HepG2 (cell line): ENCODE results near the gene PPP2R2D. TPM values are rescaled to one million over a fixed set of nuclear protein-coding genes. Genes with fewer than 3 reads are reported as not detected.

Experiments used
- AKAP8 ChIP-seq: sonication (generic); formaldehyde crosslinking; IDR thresholded peaks from 2 replicates; pipeline ENCODE4 v1.5.1; 2020; ENCODE audit warnings: mild to moderate bottlenecking, missing genetic modification reagents
- ATRX ChIP-seq: sonication (generic); formaldehyde crosslinking; IDR thresholded peaks from 2 replicates; pipeline ENCODE4 v1.4.0; 2020; ENCODE audit warnings: missing genetic modification reagents, borderline replicate concordance
- HNF4A ChIP-seq: sonication (generic); formaldehyde crosslinking; IDR thresholded peaks from 2 replicates; pipeline ENCODE4 v1.4.0; 2020; ENCODE audit warnings: missing genetic modification reagents
- KLF12 ChIP-seq: sonication (generic); formaldehyde crosslinking; IDR thresholded peaks from 2 replicates; pipeline ENCODE4 v1.4.0; 2020; ENCODE audit warnings: missing genetic modification reagents, borderline replicate concordance
- MZF1 ChIP-seq: sonication (generic); formaldehyde crosslinking; IDR thresholded peaks from 2 replicates; pipeline ENCODE4 v1.8.1; 2023; ENCODE audit warnings: mild to moderate bottlenecking, missing genetic modification reagents, borderline replicate concordance
- RARG ChIP-seq: sonication (generic); formaldehyde crosslinking; IDR thresholded peaks from 2 replicates; pipeline ENCODE4 v1.4.0; 2020; ENCODE audit warnings: low read depth, mild to moderate bottlenecking, missing genetic modification reagents
- SIN3B ChIP-seq: fragments of 150-350 bp; IDR thresholded peaks from 2 replicates; pipeline ENCODE4 v1.6.1; 2014; ENCODE audit warnings: low read length
- SMAD9 ChIP-seq: sonication (generic); formaldehyde crosslinking; IDR thresholded peaks from 2 replicates; pipeline ENCODE4 v1.5.1; 2020; ENCODE audit warnings: mild to moderate bottlenecking, missing genetic modification reagents
- SOX13 ChIP-seq, 3 experiments: fragments of 450-650 bp in 1 of 3; sonication (generic) in 1 of 3; formaldehyde crosslinking in 1 of 3; IDR thresholded peaks in 2 of 3; conservative IDR thresholded peaks in 1 of 3; 2 replicates each; pipeline versions ENCODE4 v1.5.0 to v1.6.1; 2016 to 2020; ENCODE audit warnings: antibody characterized with exemption in 1 of 3, mild to moderate bottlenecking in 1 of 3, missing compliant biosample characterization in 1 of 3, missing genetic modification reagents in 1 of 3, moderate library complexity in 1 of 3
- TCF12 ChIP-seq, 2 experiments: fragments of 450-650 bp in 1 of 2; sonication (generic) in 1 of 2; formaldehyde crosslinking in 1 of 2; IDR thresholded peaks; 2 replicates each; pipeline versions ENCODE4 v1.6.1 to v1.8.0; 2017 to 2022; ENCODE audit warnings: antibody characterized with exemption in 1 of 2, mild to moderate bottlenecking in 1 of 2, missing genetic modification reagents in 1 of 2, moderate library complexity in 1 of 2
- TOE1 ChIP-seq: sonication (generic); formaldehyde crosslinking; IDR thresholded peaks from 2 replicates; pipeline ENCODE4 v1.4.0; 2020; ENCODE audit warnings: mild to moderate bottlenecking, missing genetic modification reagents
- ZFP37 ChIP-seq: sonication (generic); formaldehyde crosslinking; IDR thresholded peaks from 2 replicates; pipeline ENCODE4 v1.4.0; 2020; ENCODE audit warnings: missing genetic modification reagents, borderline replicate concordance
- ZKSCAN8 ChIP-seq: IDR thresholded peaks from 2 replicates; pipeline ENCODE4 v1.6.1; 2016; ENCODE audit warnings: borderline replicate concordance, missing genetic modification reagents, missing compliant biosample characterization
- ZNF709 ChIP-seq: sonication (generic); formaldehyde crosslinking; IDR thresholded peaks from 2 replicates; pipeline ENCODE4 v1.5.0; 2020; ENCODE audit warnings: mild to moderate bottlenecking, missing genetic modification reagents
- ZZZ3 ChIP-seq: sonication (generic); formaldehyde crosslinking; IDR thresholded peaks from 2 replicates; pipeline ENCODE4 v1.4.0; 2020; ENCODE audit warnings: missing genetic modification reagents, mild to moderate bottlenecking, borderline replicate concordance
- polyA plus RNA-seq, 8 experiments: library from polyadenylated mRNA; depleted of rRNA in 3 of 8; stranded (reverse) in 7 of 8; unstranded in 1 of 8; fragments of >200 nt; fragmentation: Illumina TruSeq in 4 of 8; extraction: Trizol in 4 of 8; gene quantifications; 2 replicates each; pipeline versions ENCODE4 v1.2.1 to v1.2.3, GENCODE V29; 2011 to 2016; ENCODE audit warnings: low read depth in 4 of 8, missing spikeins in 1 of 8, mixed read lengths in 1 of 8; ENCODE audit not compliant: insufficient read depth in 1 of 8
- total RNA-seq, 5 experiments: library from RNA; depleted of rRNA; stranded (reverse); fragments of >200 nt; fragmentation: Illumina TruSeq; extraction: Trizol; gene quantifications; 2 replicates each; pipeline ENCODE4 v1.2.3, GENCODE V29; 2016; ENCODE audit warnings: low read depth in 1 of 5
- TF ChIP-seq, protein P1 (sequence below): sonication (generic); formaldehyde crosslinking; IDR thresholded peaks from 2 replicates; pipeline ENCODE4 v1.4.0; 2020; ENCODE audit warnings: missing genetic modification reagents
- TF ChIP-seq, protein P2 (sequence below): sonication (generic); formaldehyde crosslinking; IDR thresholded peaks from 2 replicates; pipeline ENCODE4 v1.8.0; 2022; ENCODE audit warnings: mild to moderate bottlenecking, missing genetic modification reagents, moderate library complexity
- TF ChIP-seq, protein P3 (sequence below): sonication (generic); formaldehyde crosslinking; IDR thresholded peaks from 2 replicates; pipeline ENCODE4 v1.4.0; 2020; ENCODE audit warnings: mild to moderate bottlenecking, missing genetic modification reagents
- TF ChIP-seq, protein P4 (sequence below): sonication (generic); formaldehyde crosslinking; IDR thresholded peaks from 2 replicates; pipeline ENCODE4 v1.4.0; 2020; ENCODE audit warnings: missing genetic modification reagents
- TF ChIP-seq, protein P5 (sequence below), 2 experiments: fragments of 450-650 bp in 1 of 2; sonication (generic) in 1 of 2; formaldehyde crosslinking; IDR thresholded peaks; 2 replicates each; pipeline versions ENCODE4 v1.5.0 to v1.8.0; 2020 to 2022; ENCODE audit warnings: mild to moderate bottlenecking in 1 of 2, missing genetic modification reagents in 1 of 2
- TF ChIP-seq, protein P6 (sequence below): sonication (generic); formaldehyde crosslinking; IDR thresholded peaks from 2 replicates; pipeline ENCODE4 v1.4.0; 2020; ENCODE audit warnings: missing genetic modification reagents

PPP2R2D gene
- total and polyA plus RNA-seq, 2 of the 13 experiments (the other 11 are each of a cell fraction or from before 2014, with no cell fraction given) = 32.7 to 33.2 TPM

DNA sequence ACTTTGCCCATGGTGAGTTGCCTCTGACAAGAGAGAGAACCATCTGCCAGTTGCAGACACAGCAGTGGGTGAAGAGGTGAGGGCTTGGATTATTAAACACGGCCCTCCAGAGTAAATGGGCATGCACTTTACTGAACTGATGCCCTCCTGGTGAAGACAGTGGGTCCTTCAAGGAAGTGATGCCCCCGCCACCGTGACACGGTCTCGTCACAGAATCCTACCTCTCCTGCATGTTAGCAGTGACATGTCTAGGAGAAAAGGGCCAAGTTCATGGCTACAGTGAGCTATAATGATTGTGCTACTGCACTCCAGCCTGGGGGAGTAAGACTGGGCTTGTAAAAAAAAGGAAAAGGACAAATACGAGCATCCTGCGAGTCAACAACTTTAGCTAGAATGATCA lies 78.5 kb downstream of the PPP2R2D start (continued):
- TF ChIP-seq, protein P1, sequence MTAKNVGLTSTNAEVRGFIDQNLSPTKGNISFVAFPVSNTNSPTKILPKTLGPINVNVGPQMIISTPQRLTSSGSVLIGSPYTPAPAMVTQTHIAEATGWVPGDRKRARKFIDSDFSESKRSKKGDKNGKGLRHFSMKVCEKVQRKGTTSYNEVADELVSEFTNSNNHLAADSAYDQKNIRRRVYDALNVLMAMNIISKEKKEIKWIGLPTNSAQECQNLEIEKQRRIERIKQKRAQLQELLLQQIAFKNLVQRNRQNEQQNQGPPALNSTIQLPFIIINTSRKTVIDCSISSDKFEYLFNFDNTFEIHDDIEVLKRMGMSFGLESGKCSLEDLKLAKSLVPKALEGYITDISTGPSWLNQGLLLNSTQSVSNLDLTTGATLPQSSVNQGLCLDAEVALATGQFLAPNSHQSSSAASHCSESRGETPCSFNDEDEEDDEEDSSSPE (CRISPR knock-in tag) = no peak
- TF ChIP-seq HNF4A (CRISPR knock-in tag) = no peak
- TF ChIP-seq SMAD9 (CRISPR knock-in tag) = no peak
- TF ChIP-seq SIN3B = no peak
- TF ChIP-seq, protein P2, sequence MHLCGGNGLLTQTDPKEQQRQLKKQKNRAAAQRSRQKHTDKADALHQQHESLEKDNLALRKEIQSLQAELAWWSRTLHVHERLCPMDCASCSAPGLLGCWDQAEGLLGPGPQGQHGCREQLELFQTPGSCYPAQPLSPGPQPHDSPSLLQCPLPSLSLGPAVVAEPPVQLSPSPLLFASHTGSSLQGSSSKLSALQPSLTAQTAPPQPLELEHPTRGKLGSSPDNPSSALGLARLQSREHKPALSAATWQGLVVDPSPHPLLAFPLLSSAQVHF (CRISPR knock-in tag) = no peak
- no peak for TF ChIP-seq ZZZ3 (CRISPR knock-in tag)
- TF ChIP-seq, protein P3, sequence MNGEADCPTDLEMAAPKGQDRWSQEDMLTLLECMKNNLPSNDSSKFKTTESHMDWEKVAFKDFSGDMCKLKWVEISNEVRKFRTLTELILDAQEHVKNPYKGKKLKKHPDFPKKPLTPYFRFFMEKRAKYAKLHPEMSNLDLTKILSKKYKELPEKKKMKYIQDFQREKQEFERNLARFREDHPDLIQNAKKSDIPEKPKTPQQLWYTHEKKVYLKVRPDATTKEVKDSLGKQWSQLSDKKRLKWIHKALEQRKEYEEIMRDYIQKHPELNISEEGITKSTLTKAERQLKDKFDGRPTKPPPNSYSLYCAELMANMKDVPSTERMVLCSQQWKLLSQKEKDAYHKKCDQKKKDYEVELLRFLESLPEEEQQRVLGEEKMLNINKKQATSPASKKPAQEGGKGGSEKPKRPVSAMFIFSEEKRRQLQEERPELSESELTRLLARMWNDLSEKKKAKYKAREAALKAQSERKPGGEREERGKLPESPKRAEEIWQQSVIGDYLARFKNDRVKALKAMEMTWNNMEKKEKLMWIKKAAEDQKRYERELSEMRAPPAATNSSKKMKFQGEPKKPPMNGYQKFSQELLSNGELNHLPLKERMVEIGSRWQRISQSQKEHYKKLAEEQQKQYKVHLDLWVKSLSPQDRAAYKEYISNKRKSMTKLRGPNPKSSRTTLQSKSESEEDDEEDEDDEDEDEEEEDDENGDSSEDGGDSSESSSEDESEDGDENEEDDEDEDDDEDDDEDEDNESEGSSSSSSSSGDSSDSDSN (CRISPR knock-in tag) = 0 out of 2 replicates have a peak, but pooled peaks have one; percentile 2
- no peak for TF ChIP-seq SOX13 (IDR thresholded peaks at IDR 0.05)
- no peak for TF ChIP-seq SOX13 (CRISPR knock-in tag; conservative IDR thresholded peaks at IDR 0.05 in 1 of 2, IDR thresholded peaks at IDR 0.05 in 1 of 2)
- no peak for TF ChIP-seq AKAP8
- no peak for TF ChIP-seq KLF12 (CRISPR knock-in tag)
- TF ChIP-seq TCF12 (IDR thresholded peaks at IDR 0.05) = no peak
- no peak for TF ChIP-seq TCF12 (CRISPR knock-in tag; IDR thresholded peaks at IDR 0.05)
- TF ChIP-seq, protein P4, sequence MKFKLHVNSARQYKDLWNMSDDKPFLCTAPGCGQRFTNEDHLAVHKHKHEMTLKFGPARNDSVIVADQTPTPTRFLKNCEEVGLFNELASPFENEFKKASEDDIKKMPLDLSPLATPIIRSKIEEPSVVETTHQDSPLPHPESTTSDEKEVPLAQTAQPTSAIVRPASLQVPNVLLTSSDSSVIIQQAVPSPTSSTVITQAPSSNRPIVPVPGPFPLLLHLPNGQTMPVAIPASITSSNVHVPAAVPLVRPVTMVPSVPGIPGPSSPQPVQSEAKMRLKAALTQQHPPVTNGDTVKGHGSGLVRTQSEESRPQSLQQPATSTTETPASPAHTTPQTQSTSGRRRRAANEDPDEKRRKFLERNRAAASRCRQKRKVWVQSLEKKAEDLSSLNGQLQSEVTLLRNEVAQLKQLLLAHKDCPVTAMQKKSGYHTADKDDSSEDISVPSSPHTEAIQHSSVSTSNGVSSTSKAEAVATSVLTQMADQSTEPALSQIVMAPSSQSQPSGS (CRISPR knock-in tag) = no peak
- no peak for TF ChIP-seq ATRX
- TF ChIP-seq MZF1 = no peak
- no peak for TF ChIP-seq ZKSCAN8 (CRISPR knock-in tag)
- no peak for TF ChIP-seq RARG (CRISPR knock-in tag)
- TF ChIP-seq ZNF709 (CRISPR knock-in tag) = no peak
- no peak for TF ChIP-seq ZFP37 (CRISPR knock-in tag)
- no peak for TF ChIP-seq TOE1 (CRISPR knock-in tag)
- TF ChIP-seq, protein P5, sequence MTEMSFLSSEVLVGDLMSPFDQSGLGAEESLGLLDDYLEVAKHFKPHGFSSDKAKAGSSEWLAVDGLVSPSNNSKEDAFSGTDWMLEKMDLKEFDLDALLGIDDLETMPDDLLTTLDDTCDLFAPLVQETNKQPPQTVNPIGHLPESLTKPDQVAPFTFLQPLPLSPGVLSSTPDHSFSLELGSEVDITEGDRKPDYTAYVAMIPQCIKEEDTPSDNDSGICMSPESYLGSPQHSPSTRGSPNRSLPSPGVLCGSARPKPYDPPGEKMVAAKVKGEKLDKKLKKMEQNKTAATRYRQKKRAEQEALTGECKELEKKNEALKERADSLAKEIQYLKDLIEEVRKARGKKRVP (CRISPR knock-in tag; IDR thresholded peaks at IDR 0.05) = 0 out of 4 replicates have a peak, but pooled peaks of 1 of the 2 experiments have one; percentile 32
- TF ChIP-seq, protein P6, sequence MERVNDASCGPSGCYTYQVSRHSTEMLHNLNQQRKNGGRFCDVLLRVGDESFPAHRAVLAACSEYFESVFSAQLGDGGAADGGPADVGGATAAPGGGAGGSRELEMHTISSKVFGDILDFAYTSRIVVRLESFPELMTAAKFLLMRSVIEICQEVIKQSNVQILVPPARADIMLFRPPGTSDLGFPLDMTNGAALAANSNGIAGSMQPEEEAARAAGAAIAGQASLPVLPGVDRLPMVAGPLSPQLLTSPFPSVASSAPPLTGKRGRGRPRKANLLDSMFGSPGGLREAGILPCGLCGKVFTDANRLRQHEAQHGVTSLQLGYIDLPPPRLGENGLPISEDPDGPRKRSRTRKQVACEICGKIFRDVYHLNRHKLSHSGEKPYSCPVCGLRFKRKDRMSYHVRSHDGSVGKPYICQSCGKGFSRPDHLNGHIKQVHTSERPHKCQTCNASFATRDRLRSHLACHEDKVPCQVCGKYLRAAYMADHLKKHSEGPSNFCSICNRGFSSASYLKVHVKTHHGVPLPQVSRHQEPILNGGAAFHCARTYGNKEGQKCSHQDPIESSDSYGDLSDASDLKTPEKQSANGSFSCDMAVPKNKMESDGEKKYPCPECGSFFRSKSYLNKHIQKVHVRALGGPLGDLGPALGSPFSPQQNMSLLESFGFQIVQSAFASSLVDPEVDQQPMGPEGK (CRISPR knock-in tag) = 0 out of 2 replicates have a peak, but pooled peaks have one; percentile 9
